Naive thymus-derived CD4-positive, alpha-beta T cell (primary cell): Measurements from ENCODE around the gene SRP14. TPM values are rescaled to one million over a fixed set of nuclear protein-coding genes. Genes with fewer than 3 reads are reported as not detected.

Experiments
- ATAC-seq: fragments of 150-1000 bp; cut with Tn5 transposase; 2 replicates; pipeline ENCODE4 v1.10.0; 2021; ENCODE audit warnings: mild to moderate bottlenecking, moderate library complexity
- CTCF ChIA-PET: fragments of 350-600 bp; sonication (Branson Sonifier 250); formaldehyde crosslinking; loops from one replicate; lab custom pipeline; 2021; ENCODE audit warnings: antibody characterized with exemption; lab: Charles Lee
- POLR2A ChIA-PET: fragments of 350-600 bp; sonication (Branson Sonifier 250); formaldehyde crosslinking; loops from one replicate; lab custom pipeline; 2021; ENCODE audit warnings: antibody characterized with exemption, inconsistent platforms; lab: Charles Lee
- DNase-seq, 9 donors: peaks; one replicate each; pipeline versions ENCODE4 v3.0.0 to v3.0.0-alpha.2; 2020 to 2022; ENCODE audit warnings: mixed read lengths in 1 of 9
- H3K27ac ChIP-seq: one replicate; pipeline ENCODE4 v1.7.0; 2013; ENCODE audit warnings: mild to moderate bottlenecking, low read depth, low read length, moderate library complexity
- H3K27me3 ChIP-seq, 2 donors: one replicate each; pipeline ENCODE4 v1.7.0; 2013; ENCODE audit warnings: low read length in 2 of 2, mild to moderate bottlenecking in 2 of 2, moderate library complexity in 2 of 2; ENCODE audit not compliant: control insufficient read depth in 2 of 2, insufficient read depth in 2 of 2
- H3K36me3 ChIP-seq, 3 experiments: 1 replicate in 2 of 3; 2 replicates in 1 of 3; pipeline ENCODE4 v1.7.0; 2013; ENCODE audit warnings: low read length in 3 of 3, mild to moderate bottlenecking in 3 of 3, moderate library complexity in 1 of 3; ENCODE audit not compliant: insufficient read depth in 3 of 3, control insufficient read depth in 2 of 3
- H3K4me1 ChIP-seq, 2 donors: one replicate each; pipeline ENCODE4 v1.7.0; 2013; ENCODE audit warnings: low read length in 2 of 2, mild to moderate bottlenecking in 2 of 2, moderate library complexity in 1 of 2; ENCODE audit not compliant: control insufficient read depth in 2 of 2, insufficient read depth in 2 of 2
- H3K4me3 ChIP-seq: 2 replicates; pipeline ENCODE4 v1.7.0; 2013; ENCODE audit warnings: mild to moderate bottlenecking, low read length
- H3K9me3 ChIP-seq, 3 experiments: 1 replicate in 2 of 3; 2 replicates in 1 of 3; pipeline ENCODE4 v1.7.0; 2013; ENCODE audit warnings: low read length in 3 of 3; ENCODE audit not compliant: control insufficient read depth in 2 of 3
- H3K27ac Mint-ChIP-seq, 9 donors: one replicate each; pipeline ENCODE4 v1.8.0; 2020 to 2022; ENCODE audit warnings: mixed read lengths in 9 of 9, mild to moderate bottlenecking in 8 of 9, moderate library complexity in 5 of 9, inconsistent platforms in 2 of 9
- H3K27me3 Mint-ChIP-seq, 5 donors: one replicate each; pipeline ENCODE4 v1.8.0; 2021 to 2022; ENCODE audit warnings: mixed read lengths in 5 of 5, mild to moderate bottlenecking in 1 of 5
- H3K36me3 Mint-ChIP-seq, 5 donors: one replicate each; pipeline ENCODE4 v1.8.0; 2020 to 2022; ENCODE audit warnings: mixed read lengths in 5 of 5, mild to moderate bottlenecking in 3 of 5, inconsistent platforms in 1 of 5
- H3K4me1 Mint-ChIP-seq, 7 donors: one replicate each; pipeline ENCODE4 v1.8.0; 2020 to 2022; ENCODE audit warnings: mixed read lengths in 7 of 7, mild to moderate bottlenecking in 3 of 7, inconsistent platforms in 1 of 7
- H3K4me3 Mint-ChIP-seq, 10 donors: one replicate each; pipeline ENCODE4 v1.8.0; 2020 to 2022; ENCODE audit warnings: mild to moderate bottlenecking in 10 of 10, mixed read lengths in 10 of 10, moderate library complexity in 6 of 10, inconsistent platforms in 2 of 10
- H3K9me3 Mint-ChIP-seq, 11 donors: one replicate each; pipeline ENCODE4 v1.8.0; 2020 to 2022; ENCODE audit warnings: mixed read lengths in 11 of 11, mild to moderate bottlenecking in 4 of 11, inconsistent platforms in 1 of 11, moderate library complexity in 1 of 11
- intact Hi-C, 2 donors: fragments of 100-400 bp; cut with micrococcal nuclease; formaldehyde crosslinking; loops; one replicate each; pipeline ENCODE4 v1.15.1; 2023
- polyA plus RNA-seq, 2 donors: library from polyadenylated mRNA; unstranded; fragments of 300-500 nt; fragmentation: Illumina TruSeq; gene quantifications; one replicate each; pipeline ENCODE4 v1.2.3, GENCODE V29; 2021
- total RNA-seq, 6 experiments: library from RNA in 5 of 6; stranded (reverse) in 5 of 6; gene quantifications; 1 replicate in 5 of 6; 2 replicates in 1 of 6; pipeline ENCODE4 v1.2.3 and lab custom pipeline; 2021 to 2026

The SRP14 gene
- total and polyA plus RNA-seq, 7 experiments from 2014 or later = 92.1 to 963 (median 112) TPM

DNA sequence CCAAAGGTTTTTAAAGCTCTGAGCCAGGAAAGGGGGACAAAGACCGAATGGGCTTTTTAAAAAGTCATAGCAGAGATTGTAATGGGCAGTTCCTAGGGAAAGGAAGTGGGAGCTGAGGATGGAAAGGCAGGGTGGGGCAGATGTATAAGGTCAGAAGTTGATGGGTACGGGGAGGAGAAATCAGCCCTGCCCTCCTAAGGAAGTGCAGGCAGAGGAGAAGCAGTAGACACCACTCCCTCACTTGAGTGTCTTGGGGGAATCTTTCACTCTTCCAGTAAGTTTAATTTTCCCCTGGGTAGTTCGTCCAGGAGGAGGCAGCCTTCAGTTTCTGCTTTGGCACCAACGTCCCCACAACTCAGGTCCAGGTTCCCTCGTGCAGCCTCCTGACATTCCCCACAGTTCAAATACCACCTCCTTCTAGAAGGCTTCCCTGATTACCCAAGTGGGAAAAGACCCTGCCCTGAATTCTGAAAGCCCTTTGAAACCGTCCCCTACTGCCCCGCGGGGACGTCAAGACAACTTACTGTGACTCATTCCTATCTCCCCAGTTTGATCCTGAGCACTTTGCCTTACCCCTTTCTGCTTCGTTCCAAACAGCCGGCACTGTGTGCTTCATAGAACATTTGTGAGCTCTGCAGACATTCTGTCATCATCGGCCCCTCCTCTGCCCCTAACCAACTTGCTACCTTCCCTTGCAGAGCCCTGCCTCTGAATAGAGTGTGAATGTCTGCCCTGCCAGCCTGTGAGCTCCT lies 14.3 kb upstream of the SRP14 start:
- no peak for ATAC-seq

DNA sequence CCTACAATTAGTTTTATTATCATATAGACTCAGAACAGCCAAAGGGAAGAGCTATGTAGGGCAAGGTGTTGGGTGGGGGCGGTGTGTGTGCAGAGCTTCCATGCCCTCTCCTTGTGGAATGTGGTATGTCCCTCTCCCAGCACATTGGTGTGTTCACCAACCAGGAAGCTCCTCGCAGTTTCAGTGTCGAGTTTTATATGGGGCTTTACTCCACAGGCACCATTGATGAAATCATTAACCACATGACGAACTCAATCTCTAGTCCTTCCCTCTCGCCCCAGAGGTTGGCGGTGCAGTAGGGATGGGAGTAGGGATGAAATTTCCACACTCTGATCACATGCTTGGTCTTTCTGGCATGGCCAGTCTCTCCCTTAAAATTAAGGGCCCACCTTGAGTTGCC lies 13.6 kb upstream of the SRP14 start:
- no peak for DNase-seq
- Mint-ChIP-seq H3K9me3 (peaks cover 0 to 2% (median 0%) of the 10 kb centered on the region in 11 donors), H3K4me3 (no peak overlapping the region), H3K27me3 (no peaks in the 10 kb centered on the region), H3K36me3 (peaks cover 0 to 17% (median 3%) of the 10 kb centered on the region in 5 donors), H3K4me1 (peaks cover 52 to 90% (median 80%) of the 10 kb centered on the region in 7 donors), H3K27ac (peak overlapping the region in 4 of 9 donors; percentile 25 to 81 (median 54))
- no peak for ATAC-seq
- Histone ChIP-seq H3K27me3 (no peaks in the 10 kb centered on the region), H3K4me3 (no peak overlapping the region), H3K9me3 (no peaks in the 10 kb centered on the region), H3K27ac (no peak overlapping the region), H3K36me3 (no peaks in the 10 kb centered on the region), H3K4me1 (peaks cover 52 to 65% of the 10 kb centered on the region in 2 donors)
- ChIA-PET CTCF (interaction anchor here (1.0 kb wide), 1 partner anchor 55 kb away, joined by 6 read pairs; no protein-coding TSS in a partner anchor), POLR2A (interaction anchor here (0.6 to 1.1 kb wide), 3 partner anchors 12 to 126 kb away, joined by 3 to 4 read pairs (median 3); no protein-coding TSS in a partner anchor)
- intact Hi-C loops = no loop called here

More for the DNA sequence above, 14.3 kb upstream of the SRP14 start:
- Histone ChIP-seq H3K4me3 (no peak overlapping the region), H3K27me3 (no peaks in the 10 kb centered on the region), H3K9me3 (no peaks in the 10 kb centered on the region), H3K4me1 (peaks cover 46 to 59% of the 10 kb centered on the region in 2 donors), H3K36me3 (no peaks in the 10 kb centered on the region), H3K27ac (no peak overlapping the region)
- ChIA-PET POLR2A (interaction anchor here (0.6 to 1.9 kb wide), 5 partner anchors 11 to 125 kb away, joined by 3 to 7 read pairs (median 3); no protein-coding TSS in a partner anchor), CTCF (interaction anchor here (0.6 to 1.0 kb wide), 3 partner anchors 51 to 54 kb away, joined by 3 to 6 read pairs (median 3); no protein-coding TSS in a partner anchor)
- intact Hi-C loops = no loop called here
- no peak for DNase-seq
- Mint-ChIP-seq H3K27me3 (no peaks in the 10 kb centered on the region), H3K9me3 (peaks cover 0 to 2% (median 0%) of the 10 kb centered on the region in 11 donors), H3K4me3 (peak overlapping the region in 7 of 10 donors; percentile 2 to 77 (median 41)), H3K4me1 (peaks cover 48 to 90% (median 77%) of the 10 kb centered on the region in 7 donors), H3K36me3 (peaks cover under 1 to 17% (median 4%) of the 10 kb centered on the region in 5 donors), H3K27ac (peak overlapping the region in 6 of 9 donors; percentile 25 to 73 (median 50))

DNA sequence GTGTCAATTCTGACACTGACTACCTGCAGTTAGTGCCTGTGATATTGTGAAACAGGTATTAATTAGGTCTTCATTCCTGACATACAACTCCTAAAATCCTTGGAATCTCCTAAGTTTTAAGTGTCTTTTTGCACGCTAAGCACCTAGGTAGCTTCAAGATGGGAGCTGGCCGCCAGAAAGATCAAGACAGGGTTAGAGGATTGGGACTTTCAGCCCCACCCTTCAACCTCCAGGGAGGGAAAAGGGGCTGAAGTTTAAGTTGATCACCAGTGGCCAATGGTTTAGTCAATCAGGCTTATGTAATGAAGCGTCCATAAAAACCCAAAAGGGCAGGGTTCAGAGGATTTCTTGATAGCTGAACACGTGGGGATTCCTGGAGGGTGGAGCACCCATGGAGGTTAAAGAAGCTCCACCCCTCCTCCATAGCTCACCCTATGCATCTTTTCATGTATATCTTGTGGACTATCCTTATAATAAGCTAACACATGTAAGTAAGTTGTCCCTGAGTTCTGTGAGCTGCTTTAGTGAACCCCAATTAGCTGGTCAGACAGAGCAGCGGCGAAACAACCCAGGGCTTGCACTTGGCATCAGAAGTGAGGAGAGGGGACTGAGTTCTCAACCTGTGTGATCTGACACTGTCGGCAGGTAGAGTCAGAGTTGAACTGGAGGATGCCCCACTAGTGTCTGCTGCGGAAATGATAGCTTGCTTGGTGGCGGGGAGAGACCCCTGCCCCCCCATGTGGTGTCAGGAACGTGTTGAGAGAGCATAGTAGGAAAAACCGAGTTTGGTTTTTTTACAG lies 12.8 kb upstream of the SRP14 start:
- Mint-ChIP-seq H3K4me3 (peak overlapping the region in 1 of 10 donors; percentile 13), H3K27me3 (no peaks in the 10 kb centered on the region), H3K36me3 (peaks cover 0 to 17% (median 3%) of the 10 kb centered on the region in 5 donors), H3K4me1 (peaks cover 51 to 92% (median 82%) of the 10 kb centered on the region in 7 donors), H3K27ac (peak overlapping the region in 7 of 9 donors; percentile 2 to 81 (median 55)), H3K9me3 (peaks cover 0 to 2% (median 0%) of the 10 kb centered on the region in 11 donors)
- intact Hi-C loops = no loop called here
- DNase-seq = no peak
- ATAC-seq = no peak
- H3K36me3 ChIP-seq = no peaks in the 10 kb centered on the region
- CTCF ChIA-PET = interaction anchor here (0.6 to 1.0 kb wide), 3 partner anchors 53 to 733 kb away, joined by 3 to 6 read pairs (median 3); no protein-coding TSS in a partner anchor
- POLR2A ChIA-PET = interaction anchor here (0.8 to 1.2 kb wide), 3 partner anchors 10 to 57 kb away, joined by 3 to 5 read pairs (median 4); partner anchors contain the start of gene BMF
- no peaks in the 10 kb centered on the region for H3K9me3 ChIP-seq
- H3K4me3 ChIP-seq = no peak overlapping the region
- H3K27me3 ChIP-seq = no peaks in the 10 kb centered on the region
- H3K4me1 ChIP-seq = peaks cover 60 to 70% of the 10 kb centered on the region in 2 donors
- no peak overlapping the region for H3K27ac ChIP-seq

DNA sequence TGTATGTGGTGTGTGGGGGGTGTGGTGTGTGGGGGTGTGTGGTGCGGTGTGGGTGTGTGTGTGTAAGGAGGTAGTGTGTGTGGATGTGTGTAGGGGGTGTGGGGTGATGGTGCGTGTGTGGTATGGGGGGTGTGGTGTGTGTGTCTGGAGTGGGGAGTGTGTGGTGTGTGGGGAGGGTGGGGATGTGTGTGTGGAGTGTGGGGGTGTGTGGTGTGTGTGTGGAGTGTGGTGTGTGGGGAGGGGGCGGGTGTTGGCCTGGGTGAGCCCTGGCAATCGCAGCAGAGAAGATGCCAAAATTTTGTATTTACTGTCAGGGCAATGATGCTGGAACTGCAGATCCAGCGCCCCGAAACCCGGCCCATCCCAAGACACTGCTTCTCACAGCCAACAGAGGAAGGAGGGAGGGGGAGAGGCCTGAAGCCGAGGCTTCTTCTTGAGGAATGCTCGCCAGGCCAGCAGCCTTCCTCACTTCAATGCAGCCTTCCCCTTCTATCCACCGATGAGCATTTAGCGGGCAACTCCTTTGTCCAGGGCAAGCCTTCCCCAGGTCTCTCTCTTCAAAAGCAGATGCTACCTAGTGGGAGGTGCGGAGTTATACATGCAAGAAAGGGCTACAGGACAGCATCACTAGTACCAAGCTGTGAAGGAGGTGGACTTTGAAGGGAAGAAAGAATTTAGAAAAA lies 11.9 kb upstream of the SRP14 start:
- Mint-ChIP-seq H3K9me3 (peaks cover 0 to 2% (median 0%) of the 10 kb centered on the region in 11 donors), H3K4me3 (no peak overlapping the region), H3K36me3 (peaks cover 0 to 19% (median 3%) of the 10 kb centered on the region in 5 donors), H3K27me3 (no peaks in the 10 kb centered on the region), H3K4me1 (peaks cover 51 to 87% (median 79%) of the 10 kb centered on the region in 7 donors), H3K27ac (peak overlapping the region in 4 of 9 donors; percentile 45 to 70 (median 62))
- ATAC-seq (no peak), DNase-seq (no peak)
- no peaks in the 10 kb centered on the region for H3K9me3 ChIP-seq
- CTCF ChIA-PET = no interaction called here
- H3K4me3 ChIP-seq = no peak overlapping the region
- H3K27ac ChIP-seq = no peak overlapping the region
- peaks cover 62 to 64% of the 10 kb centered on the region in 2 donors for H3K4me1 ChIP-seq
- H3K27me3 ChIP-seq = no peaks in the 10 kb centered on the region
- no peaks in the 10 kb centered on the region for H3K36me3 ChIP-seq
- POLR2A ChIA-PET = interaction anchor here (0.6 to 1.2 kb wide), 3 partner anchors 11 to 58 kb away, joined by 3 to 5 read pairs (median 3); partner anchors contain the start of genes BMF and SRP14
- intact Hi-C loops = no loop called here

DNA sequence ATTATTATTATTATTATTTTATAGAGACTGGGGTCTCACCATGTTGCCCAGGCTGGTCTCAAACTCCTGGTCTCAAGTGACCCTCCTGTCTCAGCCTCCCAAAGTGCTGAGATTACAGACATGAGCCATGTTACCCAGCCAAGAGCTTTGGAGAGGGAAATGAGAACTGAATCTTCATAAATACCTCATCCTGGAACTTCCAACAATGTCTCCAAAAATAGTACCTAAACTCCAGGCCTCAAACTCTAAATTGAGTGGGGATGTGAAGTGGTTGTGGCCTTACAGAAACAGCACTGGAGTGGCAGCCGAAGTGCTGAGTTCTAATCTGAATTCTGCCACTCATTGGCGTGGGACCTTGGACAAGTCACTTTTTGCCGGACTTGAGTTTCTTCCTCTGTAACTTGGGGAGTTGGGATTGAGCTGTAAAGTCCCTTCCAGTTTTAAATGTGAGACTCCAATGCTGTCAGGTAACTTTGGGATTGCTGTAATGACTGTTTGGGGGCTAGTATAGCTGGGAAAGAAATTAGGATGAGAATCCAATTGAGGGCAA lies 10.0 kb upstream of the SRP14 start:
- Histone ChIP-seq H3K9me3 (no peaks in the 10 kb centered on the region), H3K27me3 (no peaks in the 10 kb centered on the region), H3K4me1 (peaks cover 52 to 57% of the 10 kb centered on the region in 2 donors), H3K4me3 (no peak overlapping the region), H3K36me3 (no peaks in the 10 kb centered on the region), H3K27ac (no peak overlapping the region)
- Mint-ChIP-seq H3K27me3 (no peaks in the 10 kb centered on the region), H3K36me3 (peaks cover 0 to 22% (median 3%) of the 10 kb centered on the region in 5 donors), H3K27ac (peak overlapping the region; percentile 48 to 93 (median 89)), H3K4me3 (peak overlapping the region in 6 of 10 donors; percentile 2 to 78 (median 36)), H3K4me1 (peaks cover 48 to 82% (median 76%) of the 10 kb centered on the region in 7 donors), H3K9me3 (peaks cover 0 to 2% (median 0%) of the 10 kb centered on the region in 11 donors)
- no peak for ATAC-seq
- ChIA-PET CTCF (interaction anchor here (0.9 to 5.3 kb wide), 5 partner anchors 11 to 230 kb away, joined by 3 to 69 read pairs (median 4); partner anchors contain the start of genes BMF and SRP14), POLR2A (interaction anchor here (0.6 to 3.7 kb wide), 9 partner anchors 10 to 355 kb away, joined by 3 to 22 read pairs (median 5); partner anchors contain the start of genes BMF, INAFM2 and SRP14)
- no peak for DNase-seq
- intact Hi-C loops = loop anchor here in 1 of 2 donors (1.0 to 10.0 kb wide), 3 partner anchors 10 to 364 kb away; partner anchors contain the start of gene SRP14
